H9 (cell line): ENCODE data around the gene HVCN1. TPM values are rescaled to one million over a fixed set of nuclear protein-coding genes. Genes with fewer than 3 reads are reported as not detected.

Source experiments
- DNase-seq: peaks from one replicate; pipeline ENCODE4 v3.0.0-alpha.2; 2017
- H2AFZ ChIP-seq: one replicate; pipeline ENCODE4 v1.6.1; 2013; ENCODE audit warnings: mild to moderate bottlenecking, low read length, control low read depth, moderate library complexity
- H2AK5ac ChIP-seq: 2 replicates; pipeline ENCODE4 v1.6.1; 2013; ENCODE audit warnings: low read length, control low read depth, mixed read lengths; ENCODE audit not compliant: insufficient read length
- H2BK120ac ChIP-seq: one replicate; pipeline ENCODE4 v1.6.1; 2013; ENCODE audit warnings: low read depth, mild to moderate bottlenecking, low read length, control low read depth, inconsistent platforms; ENCODE audit not compliant: poor library complexity, severe bottlenecking
- H2BK12ac ChIP-seq: 2 replicates; pipeline ENCODE4 v1.6.1; 2013; ENCODE audit warnings: low read length, control low read depth, mixed read lengths, low read depth; ENCODE audit not compliant: insufficient read length
- H2BK15ac ChIP-seq: 2 replicates; pipeline ENCODE4 v1.6.1; 2013; ENCODE audit warnings: low read depth, low read length, control low read depth
- H2BK20ac ChIP-seq: one replicate; pipeline ENCODE4 v1.6.1; 2013; ENCODE audit warnings: low read depth, mild to moderate bottlenecking, low read length, control low read depth, inconsistent platforms; ENCODE audit not compliant: poor library complexity, severe bottlenecking
- H2BK5ac ChIP-seq: 2 replicates; pipeline ENCODE4 v1.6.1; 2013; ENCODE audit warnings: low read length, control low read depth, mixed read lengths; ENCODE audit not compliant: insufficient read length
- H3K14ac ChIP-seq: 2 replicates; pipeline ENCODE4 v1.6.1; 2013; ENCODE audit warnings: low read length, control low read depth; ENCODE audit not compliant: insufficient read depth
- H3K18ac ChIP-seq: 2 replicates; pipeline ENCODE4 v1.6.1; 2013; ENCODE audit warnings: low read depth, mild to moderate bottlenecking, mixed read lengths, low read length, control low read depth; ENCODE audit not compliant: insufficient read length
- H3K23ac ChIP-seq: 2 replicates; pipeline ENCODE4 v1.6.1; 2013; ENCODE audit warnings: low read length, control low read depth, mixed read lengths, low read depth; ENCODE audit not compliant: insufficient read length
- H3K23me2 ChIP-seq: 2 replicates; pipeline ENCODE4 v1.6.1; 2013; ENCODE audit warnings: low read depth, mild to moderate bottlenecking, mixed read lengths, low read length, control low read depth; ENCODE audit not compliant: insufficient read length, poor library complexity, severe bottlenecking
- H3K27ac ChIP-seq: 2 replicates; pipeline ENCODE4 v1.5.1; 2013; ENCODE audit warnings: low read length, control low read depth, mixed read lengths, low read depth; ENCODE audit not compliant: insufficient read length
- H3K27me3 ChIP-seq: 2 replicates; pipeline ENCODE4 v1.6.1; 2013; ENCODE audit warnings: low read length, control low read depth, inconsistent platforms; ENCODE audit not compliant: insufficient read depth
- H3K4ac ChIP-seq: 2 replicates; pipeline ENCODE4 v1.6.1; 2013; ENCODE audit warnings: low read depth, mild to moderate bottlenecking, control low read depth, inconsistent platforms, low read length, moderate library complexity
- H3K4me1 ChIP-seq: 2 replicates; pipeline ENCODE4 v1.6.1; 2013; ENCODE audit warnings: low read length, control low read depth, inconsistent platforms; ENCODE audit not compliant: insufficient read depth
- H3K4me2 ChIP-seq: 2 replicates; pipeline ENCODE4 v1.6.1; 2013; ENCODE audit warnings: low read length, control low read depth, mixed read lengths; ENCODE audit not compliant: insufficient read length, insufficient read depth
- H3K56ac ChIP-seq: 2 replicates; pipeline ENCODE4 v1.6.1; 2013; ENCODE audit warnings: low read depth, mild to moderate bottlenecking, mixed read lengths, low read length, control low read depth; ENCODE audit not compliant: insufficient read length
- H3K79me1 ChIP-seq: 2 replicates; pipeline ENCODE4 v1.6.1; 2013; ENCODE audit warnings: low read depth, mild to moderate bottlenecking, moderate library complexity, low read length, control low read depth, inconsistent platforms; ENCODE audit not compliant: insufficient read depth, poor library complexity, severe bottlenecking
- H3K79me2 ChIP-seq: 2 replicates; pipeline ENCODE4 v1.6.1; 2013; ENCODE audit warnings: low read length, control low read depth, inconsistent platforms; ENCODE audit not compliant: insufficient read depth
- H3K9ac ChIP-seq: 2 replicates; pipeline ENCODE4 v1.6.1; 2013; ENCODE audit warnings: low read length, control low read depth, mixed read lengths; ENCODE audit not compliant: insufficient read length; ENCODE audit errors: extremely low read depth
- H3K9me3 ChIP-seq: one replicate; pipeline ENCODE4 v1.6.1; 2013; ENCODE audit warnings: low read depth, low read length, inconsistent platforms; ENCODE audit not compliant: control insufficient read depth
- H3T11ph ChIP-seq: one replicate; pipeline ENCODE4 v1.6.1; 2013; ENCODE audit warnings: mild to moderate bottlenecking, low read length, control low read depth, inconsistent platforms
- H4K20me1 ChIP-seq: one replicate; pipeline ENCODE4 v1.6.1; 2013; ENCODE audit not compliant: control insufficient read depth, insufficient read length, insufficient read depth
- H4K5ac ChIP-seq: 2 replicates; pipeline ENCODE4 v1.6.1; 2013; ENCODE audit warnings: low read depth, mild to moderate bottlenecking, mixed read lengths, low read length, control low read depth; ENCODE audit not compliant: insufficient read length
- H4K8ac ChIP-seq: replicated peaks from 2 replicates; pipeline ENCODE4 v1.6.1; 2013; ENCODE audit warnings: low read length, control low read depth, mixed read lengths, low read depth; ENCODE audit not compliant: insufficient read length
- H4K91ac ChIP-seq: 2 replicates; pipeline ENCODE4 v1.6.1; 2013; ENCODE audit warnings: low read depth, mild to moderate bottlenecking, moderate library complexity, mixed read lengths, low read length, control low read depth; ENCODE audit not compliant: insufficient read length
- H3K27ac Mint-ChIP-seq, 3 experiments: 2 replicates in 2 of 3; 3 replicates in 1 of 3; pipeline ENCODE4 v1.8.0; 2020 to 2021; ENCODE audit warnings: mixed read lengths in 3 of 3, mild to moderate bottlenecking in 1 of 3, moderate library complexity in 1 of 3
- H3K27me3 Mint-ChIP-seq: 2 replicates; pipeline ENCODE4 v1.8.0; 2021; ENCODE audit warnings: low read depth, mild to moderate bottlenecking, moderate library complexity, mixed read lengths
- H3K36me3 Mint-ChIP-seq, 3 experiments: 2 replicates in 2 of 3; 3 replicates in 1 of 3; pipeline ENCODE4 v1.8.0; 2020 to 2021; ENCODE audit warnings: low read depth in 3 of 3, mixed read lengths in 3 of 3; ENCODE audit not compliant: insufficient read depth in 1 of 3
- H3K4me1 Mint-ChIP-seq, 2 experiments: 2 replicates each; pipeline ENCODE4 v1.8.0; 2020; ENCODE audit warnings: mixed read lengths in 2 of 2
- H3K4me3 Mint-ChIP-seq, 2 experiments: 2 replicates in 1 of 2; 3 replicates in 1 of 2; pipeline ENCODE4 v1.8.0; 2020 to 2021; ENCODE audit warnings: mild to moderate bottlenecking in 2 of 2, mixed read lengths in 2 of 2, moderate library complexity in 1 of 2
- H3K9me3 Mint-ChIP-seq, 2 experiments: 2 replicates in 1 of 2; 3 replicates in 1 of 2; pipeline ENCODE4 v1.8.0; 2020; ENCODE audit warnings: mild to moderate bottlenecking in 2 of 2, mixed read lengths in 2 of 2, moderate library complexity in 1 of 2
- WGBS: extraction: QIAGEN DNeasy Blood & Tissue Kit; methylation state at CpG from one replicate; pipeline ENCODE4 v1.1.7; 2013; ENCODE audit warnings: missing lambda C conversion rate, low lambda C conversion rate, mixed read lengths; ENCODE audit not compliant: insufficient read length; ENCODE audit errors: extremely low coverage; 5-methylcytosine and 5-hydroxymethylcytosine counted together
- total RNA-seq: library from RNA; stranded (reverse); gene quantifications from 2 replicates; pipeline ENCODE4 v1.2.1, GENCODE V29; 2021
- TF ChIP-seq, protein P1 (sequence below): fragments of 200-600 bp; sonication (generic); conservative IDR thresholded peaks from 3 replicates; pipeline ENCODE4 v1.8.0; 2021; ENCODE audit warnings: antibody characterized with exemption, mild to moderate bottlenecking

HVCN1 gene
- total RNA-seq, 1 experiment from 2014 or later = 5.2 TPM

DNA sequence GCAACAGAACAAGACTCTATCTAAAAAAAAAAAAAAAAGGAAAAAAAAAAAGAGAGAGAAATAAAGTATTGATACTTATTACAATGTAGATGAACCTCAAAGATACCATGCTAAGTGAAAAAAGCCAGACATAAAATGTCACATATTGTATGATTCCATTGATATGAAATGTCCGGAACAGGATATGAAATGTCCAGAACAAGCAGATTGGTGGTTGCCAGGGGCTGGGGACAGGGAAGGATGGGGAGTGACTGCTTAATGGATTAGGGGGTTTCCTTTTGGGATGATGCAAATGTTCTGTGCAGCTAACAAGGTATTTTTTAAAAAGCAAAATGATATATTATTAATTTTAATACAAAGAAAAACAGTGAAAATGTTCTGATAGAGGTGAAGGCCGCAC lies 5.0 kb downstream of the HVCN1 start:
- H3K9me3 Mint-ChIP-seq = peaks cover 0 to 4% of the 10 kb centered on the region in 2 experiments; a peak in 2 of 5 replicates
- no peak overlapping the region for H3K9ac ChIP-seq
- H3K27me3 ChIP-seq = peaks cover 4% of the 10 kb centered on the region; the same call in 1 of the 2 replicates
- H2AFZ ChIP-seq = no peak overlapping the region
- H3K23me2 ChIP-seq = peaks cover 6% of the 10 kb centered on the region
- no CpG with 5 or more reads among the region's 2 CpGs for WGBS
- no peaks in the 10 kb centered on the region for H3K9me3 ChIP-seq
- H3K4me1 ChIP-seq = no peaks in the 10 kb centered on the region
- DNase-seq = no peak
- no peak overlapping the region for H3K4ac ChIP-seq
- no peak overlapping the region for H4K5ac ChIP-seq
- H3K27ac Mint-ChIP-seq = no peak overlapping the region
- no peak overlapping the region for H2BK120ac ChIP-seq
- peaks cover 0 to 10% (median 0%) of the 10 kb centered on the region in 3 experiments; a peak in 4 of 7 replicates for H3K36me3 Mint-ChIP-seq
- no peak overlapping the region for H3K18ac ChIP-seq
- peaks cover 27% of the 10 kb centered on the region for H3K27me3 Mint-ChIP-seq
- no peaks in the 10 kb centered on the region for H3K79me1 ChIP-seq
- H4K8ac ChIP-seq = no peak overlapping the region
- H2AK5ac ChIP-seq = no peak overlapping the region
- H2BK12ac ChIP-seq = no peak overlapping the region
- no peak overlapping the region for H3K23ac ChIP-seq
- no peak overlapping the region for H2BK15ac ChIP-seq
- peaks cover 2 to 12% of the 10 kb centered on the region in 2 experiments; a peak in 3 of 4 replicates for H3K4me1 Mint-ChIP-seq
- H4K91ac ChIP-seq = no peak overlapping the region
- H3T11ph ChIP-seq = no peak overlapping the region
- no peak overlapping the region for H2BK20ac ChIP-seq
- H3K79me2 ChIP-seq = no peaks in the 10 kb centered on the region
- no peaks in the 10 kb centered on the region for H4K20me1 ChIP-seq
- no peak overlapping the region for H3K4me3 Mint-ChIP-seq
- H3K4me2 ChIP-seq = no peak overlapping the region
- H3K27ac ChIP-seq = no peak overlapping the region
- H3K14ac ChIP-seq = no peak overlapping the region
- no peak overlapping the region for H3K56ac ChIP-seq
- TF ChIP-seq, protein P1, sequence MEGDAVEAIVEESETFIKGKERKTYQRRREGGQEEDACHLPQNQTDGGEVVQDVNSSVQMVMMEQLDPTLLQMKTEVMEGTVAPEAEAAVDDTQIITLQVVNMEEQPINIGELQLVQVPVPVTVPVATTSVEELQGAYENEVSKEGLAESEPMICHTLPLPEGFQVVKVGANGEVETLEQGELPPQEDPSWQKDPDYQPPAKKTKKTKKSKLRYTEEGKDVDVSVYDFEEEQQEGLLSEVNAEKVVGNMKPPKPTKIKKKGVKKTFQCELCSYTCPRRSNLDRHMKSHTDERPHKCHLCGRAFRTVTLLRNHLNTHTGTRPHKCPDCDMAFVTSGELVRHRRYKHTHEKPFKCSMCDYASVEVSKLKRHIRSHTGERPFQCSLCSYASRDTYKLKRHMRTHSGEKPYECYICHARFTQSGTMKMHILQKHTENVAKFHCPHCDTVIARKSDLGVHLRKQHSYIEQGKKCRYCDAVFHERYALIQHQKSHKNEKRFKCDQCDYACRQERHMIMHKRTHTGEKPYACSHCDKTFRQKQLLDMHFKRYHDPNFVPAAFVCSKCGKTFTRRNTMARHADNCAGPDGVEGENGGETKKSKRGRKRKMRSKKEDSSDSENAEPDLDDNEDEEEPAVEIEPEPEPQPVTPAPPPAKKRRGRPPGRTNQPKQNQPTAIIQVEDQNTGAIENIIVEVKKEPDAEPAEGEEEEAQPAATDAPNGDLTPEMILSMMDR = no peak
- no peak overlapping the region for H2BK5ac ChIP-seq
